HG03025 (cell line): ENCODE results near the gene PLCB1.

Experiments used
- ATAC-seq: cut with Tn5 transposase; IDR thresholded peaks from one replicate; pipeline ENCODE4 v1.9.1; 2021; ENCODE audit warnings: mild to moderate bottlenecking, moderate library complexity; ENCODE audit not compliant: unreplicated experiment, low FRiP score

The PLCB1 gene

GRCh38 chr20:8292793-8293192 is 160.7 kb downstream of the PLCB1 start:
- ATAC-seq = no peak

GRCh38 chr20:8293750-8294149 is 161.7 kb downstream of the PLCB1 start:
- no peak for ATAC-seq

DNA sequence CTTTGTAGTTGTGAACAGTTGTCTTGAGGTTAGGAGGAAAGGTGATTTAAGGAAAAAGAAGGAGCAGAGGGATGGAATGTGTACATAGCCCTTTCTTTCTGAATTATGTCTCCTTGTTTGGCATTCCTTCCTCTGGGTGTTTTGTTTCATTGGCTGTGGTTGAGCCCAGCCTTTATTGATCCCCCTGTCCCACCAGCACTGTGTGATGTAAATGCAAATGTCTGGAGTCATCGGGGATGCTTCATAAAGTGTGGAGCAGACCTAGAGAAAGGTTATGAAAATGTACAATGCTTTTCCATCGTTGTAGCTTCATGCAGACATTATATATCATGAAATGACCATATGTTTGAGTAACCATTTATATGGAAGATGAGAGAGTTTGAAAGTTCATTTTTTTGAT is 164.5 kb downstream of the PLCB1 start:
- ATAC-seq = no peak

- no peak for ATAC-seq
Observed at GRCh38 chr20:8298426-8299043, 166.5 kb downstream of the PLCB1 start.

GRCh38 chr20:8299921-8300320 is 167.9 kb downstream of the PLCB1 start:
- no peak for ATAC-seq

GRCh38 chr20:8301655-8302054 is 169.6 kb downstream of the PLCB1 start:
- ATAC-seq = no peak

GRCh38 chr20:8303651-8304050 is 171.6 kb downstream of the PLCB1 start:
- ATAC-seq = no peak

DNA sequence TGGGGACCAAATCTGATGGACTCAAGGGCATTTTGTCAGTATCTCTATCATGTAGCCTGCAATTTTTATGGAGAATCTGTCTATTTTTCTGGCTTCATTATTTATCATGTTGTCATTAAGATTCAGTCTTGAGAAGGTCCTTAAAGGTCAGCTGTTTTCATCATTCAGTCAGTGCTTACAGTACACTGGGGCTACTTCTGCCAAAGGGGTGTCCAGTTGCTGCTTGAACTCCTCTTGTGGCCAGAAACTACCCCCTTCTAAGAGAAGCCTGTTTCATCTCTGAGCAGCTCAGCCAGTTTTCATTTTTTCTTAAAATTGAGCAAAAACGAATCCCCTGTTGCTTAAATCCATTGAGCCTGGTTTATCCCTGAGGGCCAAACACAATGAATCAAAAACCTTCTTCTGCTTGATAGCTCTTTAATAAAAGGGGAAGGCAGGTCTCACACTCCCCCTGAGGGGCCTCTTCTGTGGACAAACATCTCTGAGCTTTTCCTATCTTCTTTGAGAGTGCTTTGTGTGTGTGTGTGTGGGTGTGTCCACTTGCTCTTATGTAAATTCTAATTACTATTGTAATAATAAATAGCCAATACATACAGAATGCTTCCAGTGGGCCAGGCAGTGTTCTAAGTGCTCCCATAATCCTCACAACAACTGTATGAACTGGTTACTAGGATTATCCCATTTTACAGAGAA is 172.2 kb downstream of the PLCB1 start:
- no peak for ATAC-seq

GRCh38 chr20:8305449-8305978 is 173.4 kb downstream of the PLCB1 start:
- ATAC-seq = peak; percentile 88

DNA sequence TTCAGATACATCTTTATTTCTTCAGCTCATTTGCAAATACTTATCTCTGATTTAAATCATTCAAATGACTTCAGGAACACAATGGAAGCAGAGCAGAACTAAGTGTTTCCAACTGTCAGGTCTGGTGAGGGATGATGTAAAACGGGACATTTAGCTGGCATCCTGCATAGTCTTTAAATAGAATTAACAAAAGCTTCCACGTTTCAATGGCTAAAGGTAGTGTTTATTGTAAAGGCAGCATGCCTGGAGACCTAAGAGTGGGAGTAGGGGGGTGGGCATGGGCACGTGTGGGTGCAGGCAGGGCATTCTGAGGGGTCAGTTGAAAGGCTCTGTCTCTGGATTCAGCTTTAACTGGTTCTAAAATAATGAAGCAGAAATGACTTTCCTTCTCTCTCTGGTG is 174.9 kb downstream of the PLCB1 start:
- ATAC-seq = no peak

- no peak for ATAC-seq
Observed at GRCh38 chr20:8309634-8310033, 177.6 kb downstream of the PLCB1 start.

DNA sequence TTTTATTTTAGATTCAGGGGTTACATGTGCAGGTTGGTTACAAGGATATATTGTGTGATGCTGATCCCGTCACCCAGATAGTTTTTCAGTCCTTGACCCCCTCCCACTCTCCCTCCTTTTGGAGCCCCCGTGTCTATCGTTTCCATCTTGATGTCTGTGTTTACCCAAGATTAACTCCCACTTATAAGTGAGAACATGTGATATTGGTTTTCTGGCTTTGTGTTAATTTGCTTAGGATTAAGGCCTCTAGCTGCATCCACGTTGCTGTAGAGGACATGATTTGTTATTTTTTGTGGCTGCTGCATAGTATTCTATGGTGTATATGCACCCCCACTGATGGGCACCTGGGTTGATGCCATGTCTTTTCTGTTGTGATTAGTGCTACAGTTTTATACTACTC is 178.6 kb downstream of the PLCB1 start:
- no peak for ATAC-seq

- ATAC-seq = no peak
Observed at GRCh38 chr20:8313073-8313472, 181.0 kb downstream of the PLCB1 start.

- no peak for ATAC-seq
Observed at GRCh38 chr20:8315639-8316573, 183.8 kb downstream of the PLCB1 start.

- ATAC-seq = no peak
Observed at GRCh38 chr20:8317448-8317847, 185.4 kb downstream of the PLCB1 start.

DNA sequence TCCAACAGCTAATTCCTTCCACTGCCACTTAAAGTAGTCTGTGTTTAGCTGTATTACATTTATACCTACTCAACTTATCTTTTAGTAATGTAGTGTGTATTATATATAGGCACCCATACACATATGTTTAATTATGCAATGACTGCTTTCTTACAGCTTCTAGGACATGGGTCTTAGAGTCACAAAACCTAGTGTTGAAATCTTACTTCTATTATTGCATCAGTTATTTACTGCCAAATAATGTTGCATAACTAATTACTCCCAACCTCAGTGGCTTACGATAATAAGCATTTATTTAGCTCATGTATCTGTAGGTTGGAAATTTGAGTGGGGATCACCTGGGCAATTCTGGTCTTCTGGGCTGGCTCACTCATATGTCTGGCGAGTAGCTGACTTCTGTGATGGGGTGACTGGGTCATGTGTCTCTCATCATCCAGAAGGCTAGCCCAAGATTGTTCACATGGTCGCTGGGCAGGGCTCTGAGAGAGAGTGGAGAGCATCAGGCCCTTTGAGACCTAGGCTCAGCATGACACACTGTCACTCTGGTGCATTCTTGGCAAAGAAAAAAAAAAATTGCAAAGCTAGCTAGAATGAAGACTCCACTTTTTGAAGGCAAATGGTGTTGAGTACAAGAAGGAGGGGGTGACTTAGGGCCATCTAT is 187.0 kb downstream of the PLCB1 start:
- ATAC-seq = no peak

GRCh38 chr20:8320306-8320705 is 188.2 kb downstream of the PLCB1 start:
- no peak for ATAC-seq

DNA sequence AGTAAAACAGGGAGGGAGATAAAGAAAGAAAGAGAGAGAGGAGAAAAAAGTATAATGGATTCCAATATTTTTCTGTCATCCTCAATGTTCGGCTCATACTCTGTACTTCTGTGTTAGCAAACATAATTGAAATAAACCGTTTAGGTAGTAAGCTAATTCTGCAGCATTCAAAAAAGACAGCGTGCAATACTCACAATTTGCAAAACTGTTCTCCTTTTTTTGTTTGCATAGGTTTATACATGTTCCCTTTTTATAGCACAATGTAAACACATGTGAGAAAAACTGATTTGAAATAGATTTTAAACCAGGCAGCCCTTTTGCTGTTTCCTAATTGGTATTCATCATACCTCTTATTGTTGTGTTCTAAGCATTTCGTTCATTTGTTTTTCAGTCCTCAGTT is 188.9 kb downstream of the PLCB1 start:
- ATAC-seq = no peak

DNA sequence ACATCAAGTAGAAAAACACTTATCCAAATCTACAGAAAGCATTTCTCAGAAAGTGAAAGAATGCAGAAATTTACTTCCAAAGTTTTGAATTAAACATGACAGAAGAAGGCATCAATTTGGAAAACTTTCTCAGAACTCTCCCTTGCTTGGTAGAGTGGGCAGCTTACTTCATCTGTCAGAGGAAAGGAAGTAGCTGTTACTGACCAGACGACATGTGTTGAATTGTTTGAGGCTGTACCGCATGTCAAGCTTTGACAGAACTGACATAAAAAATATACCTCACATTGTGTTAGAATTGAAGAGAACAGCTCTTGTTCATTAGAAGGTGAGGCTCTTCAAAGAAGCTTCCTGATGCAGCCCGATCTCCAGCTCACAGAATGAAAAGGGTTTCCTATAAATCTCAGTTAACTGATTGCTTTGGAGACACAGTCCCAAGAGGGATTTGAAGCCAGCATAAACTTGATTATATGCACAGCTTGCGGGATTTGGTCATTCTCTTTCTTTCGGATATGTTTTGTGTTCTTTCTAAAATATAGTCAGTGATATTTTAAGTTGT is 190.7 kb downstream of the PLCB1 start:
- no peak for ATAC-seq

DNA sequence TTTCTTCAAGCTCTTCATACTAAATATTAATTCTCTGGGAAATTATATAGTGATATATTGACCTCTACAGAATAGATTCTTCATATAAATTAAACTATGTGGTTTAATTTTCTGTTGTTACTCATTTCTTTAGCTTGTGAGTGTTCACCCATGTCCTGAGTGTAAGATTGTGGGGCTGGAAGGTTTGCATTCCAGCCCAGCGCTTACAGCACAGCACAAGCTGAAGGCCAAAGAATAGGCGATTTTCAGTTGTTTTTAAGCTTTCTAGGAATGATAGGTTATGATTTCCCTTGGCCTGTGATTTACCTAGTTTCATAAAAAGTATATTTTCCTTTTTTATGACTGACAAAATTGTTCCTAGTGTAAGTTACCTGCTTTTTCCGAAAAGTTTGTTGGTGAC is 194.1 kb downstream of the PLCB1 start:
- ATAC-seq = no peak
